AG09319 (cell line): ENCODE data around the gene KDM4C.

Source experiments
- DNase-seq: peaks from one replicate; pipeline ENCODE4 v3.0.0-alpha.2; 2010; ENCODE audit warnings: low read depth; ENCODE audit errors: extremely low read depth
- TF ChIP-seq, protein P1 (sequence below): IDR thresholded peaks from 2 replicates; pipeline ENCODE4 v1.5.1; 2011; ENCODE audit warnings: low read depth, mild to moderate bottlenecking, inconsistent platforms, low read length, moderate library complexity

KDM4C gene

DNA sequence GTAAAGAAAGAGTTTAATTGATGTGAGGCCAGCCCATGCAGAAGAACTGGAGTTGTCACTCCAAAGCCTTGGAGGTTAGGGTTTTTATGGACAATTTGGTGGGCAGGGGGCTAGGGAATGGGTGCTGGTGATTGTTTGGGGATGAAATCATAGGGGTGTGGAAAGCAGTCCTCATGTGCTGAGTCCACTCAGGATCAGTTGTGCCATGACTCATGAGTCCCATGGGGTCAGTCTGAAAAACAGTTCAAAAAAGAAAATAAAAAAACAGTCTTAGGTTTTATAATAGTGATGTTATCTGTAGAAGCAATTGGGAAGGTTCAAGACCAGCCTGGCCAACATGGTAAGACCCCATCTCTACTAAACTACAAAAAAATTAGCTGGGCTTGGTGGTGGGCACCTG is 162.3 kb downstream of the KDM4C start:
- no peak for DNase-seq
- TF ChIP-seq, protein P1, sequence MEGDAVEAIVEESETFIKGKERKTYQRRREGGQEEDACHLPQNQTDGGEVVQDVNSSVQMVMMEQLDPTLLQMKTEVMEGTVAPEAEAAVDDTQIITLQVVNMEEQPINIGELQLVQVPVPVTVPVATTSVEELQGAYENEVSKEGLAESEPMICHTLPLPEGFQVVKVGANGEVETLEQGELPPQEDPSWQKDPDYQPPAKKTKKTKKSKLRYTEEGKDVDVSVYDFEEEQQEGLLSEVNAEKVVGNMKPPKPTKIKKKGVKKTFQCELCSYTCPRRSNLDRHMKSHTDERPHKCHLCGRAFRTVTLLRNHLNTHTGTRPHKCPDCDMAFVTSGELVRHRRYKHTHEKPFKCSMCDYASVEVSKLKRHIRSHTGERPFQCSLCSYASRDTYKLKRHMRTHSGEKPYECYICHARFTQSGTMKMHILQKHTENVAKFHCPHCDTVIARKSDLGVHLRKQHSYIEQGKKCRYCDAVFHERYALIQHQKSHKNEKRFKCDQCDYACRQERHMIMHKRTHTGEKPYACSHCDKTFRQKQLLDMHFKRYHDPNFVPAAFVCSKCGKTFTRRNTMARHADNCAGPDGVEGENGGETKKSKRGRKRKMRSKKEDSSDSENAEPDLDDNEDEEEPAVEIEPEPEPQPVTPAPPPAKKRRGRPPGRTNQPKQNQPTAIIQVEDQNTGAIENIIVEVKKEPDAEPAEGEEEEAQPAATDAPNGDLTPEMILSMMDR: no peak

DNA sequence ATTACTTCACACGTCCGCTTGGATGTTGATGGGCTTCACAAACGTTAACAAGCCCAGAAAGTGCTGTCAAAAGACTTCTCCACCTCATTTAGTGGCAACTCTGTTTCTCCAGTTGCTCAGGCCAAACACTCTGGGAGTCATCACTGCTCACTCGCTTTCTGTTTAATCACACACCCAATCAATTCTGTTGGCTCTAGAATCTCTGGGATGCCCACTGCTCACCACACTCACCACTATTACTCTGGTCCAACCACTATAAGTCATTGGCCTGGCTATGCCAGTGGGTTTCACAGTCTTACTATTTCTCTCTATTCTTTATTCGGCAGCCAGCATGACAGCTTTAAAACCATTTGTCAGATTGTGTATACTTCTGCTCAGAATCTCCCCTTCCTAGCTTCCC is 163.5 kb downstream of the KDM4C start:
- TF ChIP-seq, protein P1: no peak
- DNase-seq: no peak

DNA sequence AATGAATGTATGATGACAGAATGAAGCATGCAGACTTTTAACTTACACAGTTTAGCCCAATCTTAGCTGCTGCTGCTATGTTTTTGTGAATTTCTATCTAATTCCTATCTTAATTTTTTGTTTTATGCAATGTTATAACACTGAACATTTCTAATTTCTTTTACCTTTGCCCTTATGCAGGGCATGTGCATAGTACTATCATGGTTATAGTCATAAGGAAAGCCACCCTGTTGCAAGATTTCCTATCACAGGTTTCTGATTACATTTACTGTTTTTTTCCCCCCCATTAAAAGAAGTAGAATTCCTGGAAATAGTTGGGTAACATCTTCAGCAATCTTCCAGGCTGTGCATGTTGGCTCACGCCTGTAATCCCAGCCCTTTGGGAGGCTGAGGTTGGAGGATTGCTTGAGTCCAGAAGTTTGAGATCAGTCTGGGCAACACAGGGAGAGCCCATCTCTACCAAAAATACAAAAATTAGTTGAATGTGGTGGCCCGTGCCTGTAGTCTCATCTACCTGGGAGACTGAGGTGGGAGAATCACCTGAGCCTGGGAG is 164.4 kb downstream of the KDM4C start:
- no peak for DNase-seq
- TF ChIP-seq, protein P1: no peak

DNA sequence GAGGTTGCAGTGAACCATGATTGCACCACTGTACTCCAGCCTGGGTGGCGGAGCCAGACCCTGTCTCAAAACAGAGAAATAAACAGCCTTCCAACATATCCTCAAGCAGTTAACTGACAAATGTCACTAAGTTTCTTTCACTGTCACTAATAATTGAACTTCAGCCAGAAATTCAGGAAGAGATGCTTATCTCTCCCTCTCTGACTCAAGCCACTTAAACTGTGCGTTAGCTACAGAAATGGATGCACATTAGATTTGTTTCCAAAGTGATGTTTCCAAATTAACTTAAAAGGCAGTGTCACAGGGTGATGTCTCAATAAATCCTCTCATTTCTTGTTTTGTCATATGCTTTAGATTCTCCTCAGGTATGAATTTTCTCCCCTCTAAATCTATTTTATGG is 164.9 kb downstream of the KDM4C start:
- DNase-seq: no peak
- TF ChIP-seq, protein P1: no peak

DNA sequence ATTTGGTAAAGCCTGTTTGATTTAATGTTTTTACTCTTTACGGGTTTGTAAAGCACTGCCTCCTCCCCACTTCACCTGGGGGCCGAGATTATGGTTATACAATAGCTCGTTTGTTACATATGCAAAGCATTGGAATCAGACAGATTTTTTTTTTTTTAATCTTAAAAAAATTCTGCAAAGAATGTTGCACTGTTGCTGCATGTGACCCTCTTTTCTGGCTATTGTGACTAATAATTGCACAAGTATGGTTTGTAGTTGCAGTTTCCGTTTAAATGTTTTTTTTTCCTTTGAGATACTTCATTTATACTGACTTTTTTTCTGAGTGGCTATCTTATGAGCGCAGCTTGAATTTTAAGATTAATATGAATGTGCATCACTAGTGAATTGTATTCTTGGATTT is 165.3 kb downstream of the KDM4C start:
- TF ChIP-seq, protein P1: no peak
- DNase-seq: no peak

DNA sequence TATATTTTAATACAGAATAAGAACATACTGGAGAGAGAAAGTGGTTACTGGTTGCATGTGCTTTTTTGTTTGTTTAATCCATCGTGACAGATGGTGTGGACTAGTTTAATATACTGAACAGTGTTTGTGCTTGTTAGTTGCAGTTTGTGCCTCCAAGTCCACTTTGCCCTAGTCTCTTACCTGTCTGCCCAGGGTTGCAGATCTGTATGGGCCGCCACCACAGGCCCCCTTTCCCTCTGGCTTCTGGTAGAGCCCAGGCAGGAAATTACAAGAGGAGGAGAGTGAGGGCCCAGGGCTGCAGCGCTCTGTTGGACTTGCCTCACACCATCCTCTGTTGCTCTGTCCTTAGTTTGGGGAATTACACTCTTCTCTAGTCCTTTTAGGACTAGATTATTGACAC is 166.4 kb downstream of the KDM4C start:
- TF ChIP-seq, protein P1: no peak
- no peak for DNase-seq

DNA sequence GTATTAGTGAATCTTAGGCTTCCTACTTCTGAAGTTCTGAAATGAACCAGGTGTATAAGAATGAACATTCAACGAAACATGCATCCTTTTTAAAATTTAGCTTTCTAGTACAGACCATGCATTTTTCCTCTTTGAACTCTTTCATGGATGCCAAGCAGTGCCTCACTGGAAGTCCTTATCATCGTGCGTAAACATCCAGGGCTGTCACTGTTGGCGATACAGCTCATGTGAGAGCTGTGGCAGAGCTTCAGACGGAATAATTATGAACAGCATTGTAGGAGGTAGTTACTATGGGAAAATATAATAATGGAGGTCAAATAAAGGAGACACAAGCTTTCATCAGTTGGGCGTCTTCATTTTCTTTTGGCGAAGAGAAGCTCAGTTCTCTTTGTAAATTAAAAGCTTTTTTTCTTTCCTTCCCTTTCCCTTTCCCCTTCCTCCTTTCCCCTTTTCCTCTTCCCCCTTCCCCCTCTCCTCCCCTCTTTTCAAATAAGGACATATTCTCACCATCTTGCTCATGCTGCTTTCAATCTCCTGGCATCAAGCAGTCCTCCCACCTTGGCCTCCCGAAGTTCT is 167.3 kb downstream of the KDM4C start:
- no peak for DNase-seq
- TF ChIP-seq, protein P1: no peak
